Erythroblast (primary cell): Measurements from ENCODE around the gene CAMKK1.

Experiments
- GATA1 ChIP-seq: IDR thresholded peaks from 2 replicates; pipeline ENCODE4 v1.6.1; 2011; ENCODE audit warnings: low read depth, mild to moderate bottlenecking, control low read depth, low read length, moderate library complexity
- POLR2A ChIP-seq: IDR thresholded peaks from 2 replicates; pipeline ENCODE4 v1.6.1; 2011; ENCODE audit warnings: mild to moderate bottlenecking, low read length

DNA sequence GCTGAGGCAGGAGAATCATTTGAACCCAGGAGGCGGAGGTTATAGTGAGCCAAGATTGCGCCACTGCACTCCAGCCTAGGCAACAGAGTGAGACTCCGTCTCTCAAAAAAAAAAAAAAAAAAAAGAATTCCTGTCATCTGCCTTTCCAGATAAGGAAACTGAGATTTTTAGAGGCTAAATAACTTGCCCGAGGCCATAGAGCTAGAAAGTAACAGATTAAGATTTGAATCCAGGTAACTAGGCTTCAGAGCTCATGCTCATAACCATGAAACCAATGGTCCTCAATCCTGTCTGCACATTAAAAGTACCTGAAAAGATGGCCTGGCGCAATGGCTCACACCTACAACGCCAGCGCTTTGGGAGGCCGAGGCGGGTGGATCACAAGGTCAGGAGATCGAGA is 56.3 kb downstream of the CAMKK1 start:
- TF ChIP-seq POLR2A: no peak
- no peak for TF ChIP-seq GATA1
